Measurements from ENCODE around the gene WWC1.
A peak's percentile ranks its signal among the peaks of the same experiment; 100 is the strongest.
"Not testable (repeated sequence)": the region's sequence is repeated elsewhere in the genome, so short reads cannot be mapped to it uniquely, and the experiment has no call there.

WWC1 gene

GRCh38 chr5:168285696-168286095, 5.7 kb upstream of the WWC1 start:
- DNase-seq (ENCODE audit: insufficient read length, low spot score) (no peak), FAIRE-seq (no peak)

GRCh38 chr5:168286386-168286785, 5.1 kb upstream of the WWC1 start:
- DNase-seq (ENCODE audit: insufficient read length, low spot score), result no peak
- no peak for FAIRE-seq

GRCh38 chr5:168286863-168287262, 4.6 kb upstream of the WWC1 start:
- DNase-seq (ENCODE audit: insufficient read length, low spot score); FAIRE-seq: not testable (repeated sequence)

- FAIRE-seq, result no peak
Observed at GRCh38 chr5:168287362-168287761, 4.1 kb upstream of the WWC1 start.

GRCh38 chr5:168288349-168289245, 2.8 kb upstream of the WWC1 start:
- DNase-seq (ENCODE audit: insufficient read length, low spot score) (no peak), FAIRE-seq (no peak)

More at GRCh38 chr5:168287362-168287761, 4.1 kb upstream of the WWC1 start:
- DNase-seq (ENCODE audit: insufficient read length, low spot score), result no peak

- DNase-seq (ENCODE audit: insufficient read length, low spot score) (no peak), FAIRE-seq (no peak)
Observed at GRCh38 chr5:168290902-168291341, 523 bp upstream of the WWC1 start.

- no peak for DNase-seq (ENCODE audit: insufficient read length, low spot score)
- FAIRE-seq, result no peak
Observed at GRCh38 chr5:168291964-168292785, 730 bp downstream of the WWC1 start.

- FAIRE-seq (peak; percentile 23), DNase-seq (ENCODE audit: insufficient read length, low spot score) (no peak)
Observed at GRCh38 chr5:168292786-168293696, 1.6 kb downstream of the WWC1 start.

- peak; percentile 76 for FAIRE-seq
- DNase-seq (ENCODE audit: insufficient read length, low spot score), result peak; percentile 86
Observed at GRCh38 chr5:168295574-168296201, 4.2 kb downstream of the WWC1 start.

- DNase-seq (ENCODE audit: insufficient read length, low spot score), result no peak
- no peak for FAIRE-seq
Observed at GRCh38 chr5:168296682-168297081, 5.2 kb downstream of the WWC1 start.

- FAIRE-seq, result no peak
- DNase-seq (ENCODE audit: insufficient read length, low spot score), result no peak
Observed at GRCh38 chr5:168298949-168299348, 7.5 kb downstream of the WWC1 start.

- FAIRE-seq (no peak), DNase-seq (ENCODE audit: insufficient read length, low spot score) (no peak)
Observed at GRCh38 chr5:168299372-168299771, 7.9 kb downstream of the WWC1 start.

GRCh38 chr5:168300326-168301182, 9.1 kb downstream of the WWC1 start:
- FAIRE-seq (no peak), DNase-seq (ENCODE audit: insufficient read length, low spot score) (no peak)

GRCh38 chr5:168301593-168302390, 10.3 kb downstream of the WWC1 start:
- DNase-seq (ENCODE audit: insufficient read length, low spot score) (peak; percentile 36), FAIRE-seq (peak; percentile 71)

- DNase-seq (ENCODE audit: insufficient read length, low spot score) (no peak), FAIRE-seq (no peak)
Observed at GRCh38 chr5:168302785-168303184, 11.3 kb downstream of the WWC1 start.

GRCh38 chr5:168303393-168304025, 12.1 kb downstream of the WWC1 start:
- DNase-seq (ENCODE audit: insufficient read length, low spot score) (no peak), FAIRE-seq (no peak)

GRCh38 chr5:168304349-168304748, 12.9 kb downstream of the WWC1 start:
- DNase-seq (ENCODE audit: insufficient read length, low spot score) (no peak), FAIRE-seq (no peak)

GRCh38 chr5:168305281-168305680, 13.8 kb downstream of the WWC1 start:
- DNase-seq (ENCODE audit: insufficient read length, low spot score), result no peak
- FAIRE-seq, result no peak
